Testis (tissue), 2 donors: ENCODE measurements around the gene KRTAP3-2.

Source experiments
- POLR2A ChIP-seq: fragments of 450-650 bp; IDR thresholded peaks from one replicate; pipeline ENCODE4 v1.6.1; 2017; ENCODE audit warnings: antibody characterized with exemption, mild to moderate bottlenecking, moderate library complexity
- TF ChIP-seq, protein P1 (sequence below), 3 experiments: fragments of 450-650 bp in 2 of 3; fragments of 200-600 bp in 1 of 3; sonication (generic) in 1 of 3; IDR thresholded peaks; one replicate each; pipeline ENCODE4 v1.5.1; 2016 to 2019; ENCODE audit warnings: antibody characterized with exemption in 3 of 3, mild to moderate bottlenecking in 2 of 3, moderate library complexity in 1 of 3

DNA sequence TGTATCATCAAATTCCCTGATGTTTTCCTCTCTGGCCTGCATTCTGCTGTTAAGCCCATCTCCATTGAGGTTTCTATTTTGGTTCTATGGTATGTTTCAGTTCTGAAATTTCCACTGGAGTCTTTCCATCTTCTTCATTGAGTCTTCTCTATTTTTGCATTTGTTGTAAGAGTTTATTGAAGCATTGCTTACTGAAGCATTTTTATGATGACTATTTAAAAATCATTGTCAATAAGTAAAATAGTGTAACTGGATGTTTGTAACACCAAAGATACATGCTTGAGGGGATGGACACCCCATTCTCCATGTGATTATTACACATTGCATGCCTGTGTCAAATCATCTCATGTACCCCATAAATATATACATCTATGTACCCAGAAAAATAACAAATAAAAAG lies 24.2 kb downstream of the KRTAP3-2 start:
- TF ChIP-seq POLR2A, result no peak
- TF ChIP-seq, protein P1, sequence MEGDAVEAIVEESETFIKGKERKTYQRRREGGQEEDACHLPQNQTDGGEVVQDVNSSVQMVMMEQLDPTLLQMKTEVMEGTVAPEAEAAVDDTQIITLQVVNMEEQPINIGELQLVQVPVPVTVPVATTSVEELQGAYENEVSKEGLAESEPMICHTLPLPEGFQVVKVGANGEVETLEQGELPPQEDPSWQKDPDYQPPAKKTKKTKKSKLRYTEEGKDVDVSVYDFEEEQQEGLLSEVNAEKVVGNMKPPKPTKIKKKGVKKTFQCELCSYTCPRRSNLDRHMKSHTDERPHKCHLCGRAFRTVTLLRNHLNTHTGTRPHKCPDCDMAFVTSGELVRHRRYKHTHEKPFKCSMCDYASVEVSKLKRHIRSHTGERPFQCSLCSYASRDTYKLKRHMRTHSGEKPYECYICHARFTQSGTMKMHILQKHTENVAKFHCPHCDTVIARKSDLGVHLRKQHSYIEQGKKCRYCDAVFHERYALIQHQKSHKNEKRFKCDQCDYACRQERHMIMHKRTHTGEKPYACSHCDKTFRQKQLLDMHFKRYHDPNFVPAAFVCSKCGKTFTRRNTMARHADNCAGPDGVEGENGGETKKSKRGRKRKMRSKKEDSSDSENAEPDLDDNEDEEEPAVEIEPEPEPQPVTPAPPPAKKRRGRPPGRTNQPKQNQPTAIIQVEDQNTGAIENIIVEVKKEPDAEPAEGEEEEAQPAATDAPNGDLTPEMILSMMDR (IDR thresholded peaks at IDR 0.05), result no peak
